GM12864 (cell line): Measurements from ENCODE around the gene CARMIL1.
"Not testable (repeated sequence)": the region's sequence is repeated elsewhere in the genome, so short reads cannot be mapped to it uniquely, and the experiment has no call there.

Source experiments
- DNase-seq: peaks from one replicate; pipeline ENCODE4 v3.0.0-alpha.2; 2011; ENCODE audit warnings: low read depth
- H3K4me3 ChIP-seq: 2 replicates; pipeline ENCODE4 v1.5.1; 2011; ENCODE audit warnings: mild to moderate bottlenecking, low read depth, low read length, control low read depth
- CTCF ChIP-seq: IDR thresholded peaks from 2 replicates; pipeline ENCODE4 v1.5.1; 2011; ENCODE audit warnings: low read depth, mild to moderate bottlenecking, moderate library complexity, low read length, control low read depth, inconsistent platforms; ENCODE audit errors: missing control alignments

CARMIL1 gene

DNA sequence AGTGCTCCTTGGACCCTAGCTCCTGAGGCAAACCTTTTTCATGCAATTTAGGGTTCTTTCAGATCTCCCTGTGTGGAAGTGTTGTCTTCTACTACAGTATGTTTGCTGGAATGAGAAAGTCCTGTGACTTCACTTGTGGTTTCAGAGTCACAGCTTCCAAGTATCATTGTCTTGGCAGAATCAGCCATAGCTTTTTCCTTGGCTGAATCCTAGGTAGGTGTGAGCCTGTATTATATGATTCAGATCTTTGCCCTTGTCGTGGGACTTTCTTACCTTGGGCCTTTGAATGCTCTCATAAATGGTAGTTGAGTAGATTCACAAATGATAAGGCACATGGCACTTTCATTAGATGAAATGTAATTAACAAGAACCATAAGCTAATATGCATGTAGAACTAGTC lies 16.5 kb downstream of the CARMIL1 start:
- TF ChIP-seq CTCF: no peak
- no peak for DNase-seq
- no peak overlapping the region for H3K4me3 ChIP-seq

DNA sequence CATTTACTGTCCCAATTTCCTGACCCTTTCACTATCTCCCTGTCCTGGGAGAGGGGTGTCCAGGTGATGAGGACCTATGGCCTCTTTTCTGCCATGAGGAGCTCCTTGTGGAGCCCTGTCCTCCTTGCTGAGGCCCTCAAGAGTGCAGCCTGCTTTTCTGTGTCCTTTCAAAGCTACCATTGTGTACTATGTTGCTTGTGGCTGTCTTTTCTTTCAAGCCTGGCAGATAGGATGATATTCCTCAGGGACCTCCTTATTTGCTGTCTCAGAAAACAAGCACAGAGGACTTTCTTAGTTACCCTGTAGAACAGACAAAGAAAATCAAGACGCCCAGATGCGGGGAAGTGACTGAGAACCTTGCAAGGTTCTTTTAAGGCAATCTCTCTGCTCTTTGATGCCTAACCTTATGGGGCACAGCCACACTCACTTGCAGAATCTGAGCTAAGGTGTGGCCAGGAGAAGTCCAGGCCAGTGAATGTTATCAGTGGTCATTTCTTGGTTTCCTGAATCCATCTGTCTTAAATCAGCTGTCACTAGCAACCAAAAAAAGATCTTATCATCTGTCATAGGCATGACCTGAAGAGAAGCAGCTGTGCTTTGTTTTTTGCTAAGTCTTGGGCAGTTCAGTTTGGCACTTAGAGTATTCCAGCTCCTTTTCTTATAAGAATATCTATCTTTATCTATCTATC lies 17.2 kb downstream of the CARMIL1 start:
- no peak overlapping the region for H3K4me3 ChIP-seq
- no peak for DNase-seq
- TF ChIP-seq CTCF: no peak

GRCh38 chr6:25297039-25297441 lies 17.9 kb downstream of the CARMIL1 start:
- H3K4me3 ChIP-seq: no peak overlapping the region
- TF ChIP-seq CTCF: no peak
- no peak for DNase-seq

GRCh38 chr6:25297823-25298522 lies 18.8 kb downstream of the CARMIL1 start:
- no peak for DNase-seq
- H3K4me3 ChIP-seq: no peak overlapping the region
- no peak for TF ChIP-seq CTCF

- not testable (repeated sequence) for H3K4me3 ChIP-seq, DNase-seq
Measured at GRCh38 chr6:25298523-25298865, 19.3 kb downstream of the CARMIL1 start.

DNA sequence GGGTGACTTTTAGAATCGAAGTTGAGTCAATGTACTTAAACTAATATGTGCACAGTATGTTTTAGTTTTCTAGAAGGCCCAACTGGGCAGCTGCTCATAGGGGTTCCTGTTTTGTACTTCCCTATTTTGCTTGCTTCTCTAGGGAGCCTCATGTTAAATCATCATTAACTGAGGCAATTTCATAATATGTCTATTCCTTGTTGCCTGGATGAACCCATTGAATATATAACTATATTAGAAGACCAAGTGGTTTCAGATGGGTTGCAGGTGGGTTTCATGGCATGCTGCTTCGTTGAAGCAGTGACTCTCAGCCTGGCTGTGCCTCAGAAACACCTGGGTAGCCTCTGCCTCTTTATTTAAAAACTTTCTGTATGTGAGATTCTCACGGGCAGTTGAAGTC lies 22.2 kb downstream of the CARMIL1 start:
- no peak for TF ChIP-seq CTCF
- no peak for DNase-seq
- no peak overlapping the region for H3K4me3 ChIP-seq

DNA sequence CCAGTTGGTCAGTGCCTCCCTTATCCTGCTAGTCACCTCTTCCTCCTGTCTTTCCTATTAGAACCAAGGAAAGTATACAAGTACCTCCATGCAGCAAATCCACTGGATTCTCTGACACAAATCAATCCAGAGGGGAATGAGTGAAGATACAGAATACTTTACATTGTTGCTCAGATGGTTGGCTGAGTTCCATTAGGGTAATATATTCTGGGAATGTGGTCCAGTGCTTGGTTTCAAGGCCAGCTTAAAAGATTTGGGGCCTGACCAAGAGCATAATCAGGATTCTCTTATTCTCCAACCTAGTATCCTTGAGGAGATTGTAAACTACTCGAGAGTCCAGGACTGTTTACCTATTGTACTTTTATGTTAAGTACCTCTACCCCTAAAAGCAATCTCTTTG lies 23.0 kb downstream of the CARMIL1 start:
- no peak overlapping the region for H3K4me3 ChIP-seq
- no peak for DNase-seq
- no peak for TF ChIP-seq CTCF
